Adipocyte (in vitro differentiated cells): Measurements from ENCODE around the gene LCE4A.

Experiments used
- DNase-seq: peaks from one replicate; pipeline ENCODE4 v3.0.0-alpha.2; 2015; ENCODE audit warnings: low read depth
- H3K27me3 ChIP-seq: replicated peaks from 2 replicates; pipeline ENCODE4 v1.7.0; 2013; ENCODE audit warnings: mild to moderate bottlenecking, low read length, moderate library complexity; ENCODE audit not compliant: control insufficient read depth, insufficient read depth
- H3K36me3 ChIP-seq: 2 replicates; pipeline ENCODE4 v1.7.0; 2013; ENCODE audit warnings: low read length, mild to moderate bottlenecking, moderate library complexity; ENCODE audit not compliant: control insufficient read depth, insufficient read depth, severe bottlenecking
- H3K4me1 ChIP-seq: 2 replicates; pipeline ENCODE4 v1.7.0; 2013; ENCODE audit warnings: mild to moderate bottlenecking, low read length, moderate library complexity; ENCODE audit not compliant: control insufficient read depth, insufficient read depth
- H3K4me3 ChIP-seq: 2 replicates; pipeline ENCODE4 v1.7.0; 2013; ENCODE audit warnings: mild to moderate bottlenecking, low read length, moderate library complexity
- H3K9ac ChIP-seq: 2 replicates; pipeline ENCODE4 v1.7.0; 2013; ENCODE audit warnings: mild to moderate bottlenecking, low read length, moderate library complexity
- H3K9me3 ChIP-seq: 2 replicates; pipeline ENCODE4 v1.7.0; 2013; ENCODE audit warnings: mild to moderate bottlenecking, low read length, moderate library complexity; ENCODE audit not compliant: control insufficient read depth

LCE4A gene

GRCh38 chr1:152745765-152746444, 37.9 kb downstream of the LCE4A start:
- Histone ChIP-seq H3K4me1 (peaks cover 25% of the 10 kb centered on the region), H3K36me3 (no peaks in the 10 kb centered on the region), H3K9ac (no peak overlapping the region), H3K4me3 (no peak overlapping the region), H3K27me3 (no peaks in the 10 kb centered on the region), H3K9me3 (no peaks in the 10 kb centered on the region)
- DNase-seq: no peak

- Histone ChIP-seq H3K27me3 (no peaks in the 10 kb centered on the region), H3K36me3 (no peaks in the 10 kb centered on the region), H3K4me1 (peaks cover 29% of the 10 kb centered on the region), H3K9me3 (no peaks in the 10 kb centered on the region), H3K4me3 (no peak overlapping the region), H3K9ac (no peak overlapping the region)
- DNase-seq: no peak
Observed at GRCh38 chr1:152747831-152748230, 39.9 kb downstream of the LCE4A start.

- H3K9me3 ChIP-seq: no peaks in the 10 kb centered on the region
Observed at GRCh38 chr1:152752225-152752624, 44.3 kb downstream of the LCE4A start.

GRCh38 chr1:152753586-152753985, 45.6 kb downstream of the LCE4A start:
- Histone ChIP-seq H3K9me3 (no peaks in the 10 kb centered on the region), H3K9ac (no peak overlapping the region), H3K4me1 (peaks cover 8% of the 10 kb centered on the region), H3K4me3 (no peak overlapping the region), H3K36me3 (no peaks in the 10 kb centered on the region), H3K27me3 (no peaks in the 10 kb centered on the region)
- DNase-seq: no peak

More at GRCh38 chr1:152752225-152752624, 44.3 kb downstream of the LCE4A start:
- Histone ChIP-seq H3K4me1 (peaks cover 8% of the 10 kb centered on the region), H3K4me3 (no peak overlapping the region), H3K9ac (no peak overlapping the region), H3K27me3 (no peaks in the 10 kb centered on the region), H3K36me3 (no peaks in the 10 kb centered on the region)
- DNase-seq: no peak

GRCh38 chr1:152756872-152757271, 48.9 kb downstream of the LCE4A start:
- no peak overlapping the region for H3K4me3 ChIP-seq
- no peaks in the 10 kb centered on the region for H3K9me3 ChIP-seq
- H3K27me3 ChIP-seq: no peaks in the 10 kb centered on the region
- H3K9ac ChIP-seq: no peak overlapping the region
- DNase-seq: no peak
- peaks cover 14% of the 10 kb centered on the region for H3K4me1 ChIP-seq
- H3K36me3 ChIP-seq: no peaks in the 10 kb centered on the region

- Histone ChIP-seq H3K4me1 (peaks cover 7% of the 10 kb centered on the region), H3K27me3 (no peaks in the 10 kb centered on the region), H3K4me3 (no peak within 1 kb of the TSS), H3K9ac (no peak within 1 kb of the TSS), H3K36me3 (no peaks in the 10 kb centered on the region), H3K9me3 (no peaks in the 10 kb centered on the region)
- DNase-seq: no peak
Observed at GRCh38 chr1:152757747-152758146, 49.8 kb downstream of the LCE4A start, which contains the start of gene KPRP. TSS of gene KPRP (plus strand) at chr1:152758025. CDS start at chr1:152759589, 1,564 bp downstream.

GRCh38 chr1:152758636-152759035, 50.7 kb downstream of the LCE4A start:
- Histone ChIP-seq H3K4me1 (peaks cover 6% of the 10 kb centered on the region), H3K9me3 (no peaks in the 10 kb centered on the region), H3K36me3 (no peaks in the 10 kb centered on the region), H3K27me3 (no peaks in the 10 kb centered on the region), H3K9ac (no peak overlapping the region), H3K4me3 (no peak overlapping the region)
- no peak for DNase-seq
